PC-9 (cell line): ENCODE data around the gene PRKAG1. TPM values are rescaled to one million over a fixed set of nuclear protein-coding genes. Genes with fewer than 3 reads are reported as not detected.
A peak's percentile ranks its signal among the peaks of the same experiment; 100 is the strongest.

ENCODE experiments used
- BruUV-seq: library from RNA; stranded (reverse); fragments of 400-500 nt; replicated peaks from 2 replicates; lab custom pipeline; 2021; lab: Mats Ljungman, UMichigan
- CTCF ChIA-PET: fragments of 300-600 bp; sonication (Branson Sonifier 250); formaldehyde crosslinking; loops from one replicate; lab custom pipeline; 2022; ENCODE audit warnings: antibody characterized with exemption; lab: Charles Lee
- POLR2A ChIA-PET: fragments of 300-600 bp; sonication (Branson Sonifier 250); formaldehyde crosslinking; loops from one replicate; lab custom pipeline; 2022; ENCODE audit warnings: antibody characterized with exemption; ENCODE audit not compliant: unreplicated experiment; lab: Charles Lee
- DNase-seq, 2 experiments: peaks; one replicate each; pipeline versions ENCODE4 v3.0.0 to v3.0.0-alpha.2; 2015 to 2022; ENCODE audit warnings: mixed read lengths in 1 of 2
- H2AFZ ChIP-seq: fragments of 200-600 bp; sonication (generic); 2 replicates; pipeline ENCODE4 v1.8.1; 2017; ENCODE audit warnings: antibody characterized with exemption
- H3F3A ChIP-seq: fragments of 200-600 bp; sonication (generic); 2 replicates; pipeline ENCODE4 v1.8.1; 2017; ENCODE audit warnings: antibody characterized with exemption, mild to moderate bottlenecking, low read depth; ENCODE audit not compliant: insufficient read depth
- H3K27ac ChIP-seq: fragments of 200-600 bp; sonication (generic); 2 replicates; pipeline ENCODE4 v1.6.1; 2016; ENCODE audit warnings: mixed run types
- H3K27me3 ChIP-seq: fragments of 200-600 bp; sonication (generic); 2 replicates; pipeline ENCODE4 v1.6.1; 2016; ENCODE audit warnings: low read depth, mixed run types; ENCODE audit not compliant: insufficient read depth
- H3K36me3 ChIP-seq: fragments of 200-600 bp; sonication (generic); 2 replicates; pipeline ENCODE4 v1.6.1; 2016; ENCODE audit warnings: low read depth, mixed run types
- H3K4me1 ChIP-seq: fragments of 200-600 bp; sonication (generic); replicated peaks from 2 replicates; pipeline ENCODE4 v1.6.1; 2016; ENCODE audit warnings: mixed run types; ENCODE audit not compliant: insufficient read depth
- H3K4me2 ChIP-seq: fragments of 200-600 bp; sonication (generic); 2 replicates; pipeline ENCODE4 v1.6.1; 2017; ENCODE audit warnings: mixed run types
- H3K4me3 ChIP-seq: fragments of 200-600 bp; sonication (generic); 2 replicates; pipeline ENCODE4 v1.6.1; 2016; ENCODE audit warnings: mixed run types
- H3K79me2 ChIP-seq: fragments of 200-600 bp; sonication (generic); 2 replicates; pipeline ENCODE4 v1.6.1; 2017; ENCODE audit warnings: low read depth, mixed run types
- H3K9me2 ChIP-seq: fragments of 200-600 bp; sonication (generic); 2 replicates; pipeline ENCODE4 v1.8.1; 2017; ENCODE audit warnings: mild to moderate bottlenecking; ENCODE audit not compliant: insufficient read depth
- H3K9me3 ChIP-seq: fragments of 200-600 bp; sonication (generic); 2 replicates; pipeline ENCODE4 v1.8.1; 2016; ENCODE audit warnings: low read depth; ENCODE audit not compliant: insufficient read depth
- H4K20me1 ChIP-seq: fragments of 200-600 bp; sonication (generic); 2 replicates; pipeline ENCODE4 v1.8.1; 2017; ENCODE audit not compliant: insufficient read depth
- EZH2 ChIP-seq: fragments of 200-600 bp; sonication (generic); IDR thresholded peaks from 2 replicates; pipeline ENCODE4 v1.8.0; 2017; ENCODE audit warnings: antibody characterized with exemption, low read depth
- intact Hi-C: fragments of 100-400 bp; cut with micrococcal nuclease; formaldehyde crosslinking; loops from one replicate; pipeline ENCODE4 v1.10.0; 2022; ENCODE audit not compliant: unreplicated experiment
- total RNA-seq: library from RNA; stranded (reverse); gene quantifications from 2 replicates; pipeline ENCODE4 v1.2.3, GENCODE V29; 2021
- TF ChIP-seq, protein P1 (sequence below): fragments of 200-600 bp; sonication (generic); conservative IDR thresholded peaks from 2 replicates; pipeline ENCODE4 v1.6.1; 2017; ENCODE audit warnings: mixed run types, antibody characterized with exemption, mild to moderate bottlenecking, moderate library complexity

Gene PRKAG1
- total RNA-seq, 1 experiment from 2014 or later, result 53.6 TPM

DNA sequence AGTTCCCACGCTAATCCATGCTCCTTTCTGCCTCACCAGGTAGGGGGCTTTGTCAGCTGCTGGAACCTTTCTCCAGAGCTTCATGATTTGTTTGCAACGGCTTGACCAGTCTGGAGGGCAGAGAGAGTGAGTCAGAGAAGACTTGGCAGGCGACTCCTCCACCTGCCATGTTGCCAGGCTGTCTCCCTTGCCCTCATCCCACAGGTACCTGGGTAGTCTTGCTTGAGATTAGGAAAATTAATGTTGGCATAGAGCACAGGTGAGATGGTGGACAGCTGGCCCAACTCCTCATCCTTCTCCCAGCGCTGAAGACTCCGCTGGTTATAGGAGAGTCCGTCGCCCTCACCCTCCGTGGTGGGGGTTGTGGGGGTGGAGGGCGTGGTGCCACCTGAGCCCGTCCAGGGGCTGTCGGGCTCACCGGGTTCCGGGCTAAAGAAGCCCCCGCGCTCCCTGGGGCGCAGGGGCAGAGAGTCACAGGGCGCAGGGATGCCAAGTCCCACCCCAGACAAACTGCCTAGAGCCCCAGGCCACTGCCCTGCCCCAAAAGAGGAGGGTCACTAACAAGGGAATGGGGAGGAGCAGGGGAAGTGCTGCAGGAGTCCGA, 23.4 kb upstream of the PRKAG1 start:
- TF ChIP-seq EZH2, result no peak
- TF ChIP-seq, protein P1, sequence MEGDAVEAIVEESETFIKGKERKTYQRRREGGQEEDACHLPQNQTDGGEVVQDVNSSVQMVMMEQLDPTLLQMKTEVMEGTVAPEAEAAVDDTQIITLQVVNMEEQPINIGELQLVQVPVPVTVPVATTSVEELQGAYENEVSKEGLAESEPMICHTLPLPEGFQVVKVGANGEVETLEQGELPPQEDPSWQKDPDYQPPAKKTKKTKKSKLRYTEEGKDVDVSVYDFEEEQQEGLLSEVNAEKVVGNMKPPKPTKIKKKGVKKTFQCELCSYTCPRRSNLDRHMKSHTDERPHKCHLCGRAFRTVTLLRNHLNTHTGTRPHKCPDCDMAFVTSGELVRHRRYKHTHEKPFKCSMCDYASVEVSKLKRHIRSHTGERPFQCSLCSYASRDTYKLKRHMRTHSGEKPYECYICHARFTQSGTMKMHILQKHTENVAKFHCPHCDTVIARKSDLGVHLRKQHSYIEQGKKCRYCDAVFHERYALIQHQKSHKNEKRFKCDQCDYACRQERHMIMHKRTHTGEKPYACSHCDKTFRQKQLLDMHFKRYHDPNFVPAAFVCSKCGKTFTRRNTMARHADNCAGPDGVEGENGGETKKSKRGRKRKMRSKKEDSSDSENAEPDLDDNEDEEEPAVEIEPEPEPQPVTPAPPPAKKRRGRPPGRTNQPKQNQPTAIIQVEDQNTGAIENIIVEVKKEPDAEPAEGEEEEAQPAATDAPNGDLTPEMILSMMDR, result no peak
- no peaks in the 10 kb centered on the region for H3F3A ChIP-seq
- no peaks in the 10 kb centered on the region for H3K79me2 ChIP-seq
- H3K27ac ChIP-seq, result no peak overlapping the region
- no peaks in the 10 kb centered on the region for H3K9me3 ChIP-seq
- H3K4me2 ChIP-seq, result no peak overlapping the region
- no peaks in the 10 kb centered on the region for H3K9me2 ChIP-seq
- no TSS peak for BruUV-seq
- peaks cover 25% of the 10 kb centered on the region for H3K36me3 ChIP-seq
- no peak for DNase-seq
- ChIA-PET CTCF (interaction anchor here (0.6 to 0.7 kb wide), 2 partner anchors 20 to 25 kb away, joined by 3 to 4 read pairs; no protein-coding TSS in a partner anchor), POLR2A (no interaction called here)
- no peaks in the 10 kb centered on the region for H3K4me1 ChIP-seq
- no peak overlapping the region for H2AFZ ChIP-seq
- no peaks in the 10 kb centered on the region; the same call in 1 of the 2 replicates for H4K20me1 ChIP-seq
- no peaks in the 10 kb centered on the region for H3K27me3 ChIP-seq
- H3K4me3 ChIP-seq, result no peak overlapping the region
- intact Hi-C loops, result no loop called here

DNA sequence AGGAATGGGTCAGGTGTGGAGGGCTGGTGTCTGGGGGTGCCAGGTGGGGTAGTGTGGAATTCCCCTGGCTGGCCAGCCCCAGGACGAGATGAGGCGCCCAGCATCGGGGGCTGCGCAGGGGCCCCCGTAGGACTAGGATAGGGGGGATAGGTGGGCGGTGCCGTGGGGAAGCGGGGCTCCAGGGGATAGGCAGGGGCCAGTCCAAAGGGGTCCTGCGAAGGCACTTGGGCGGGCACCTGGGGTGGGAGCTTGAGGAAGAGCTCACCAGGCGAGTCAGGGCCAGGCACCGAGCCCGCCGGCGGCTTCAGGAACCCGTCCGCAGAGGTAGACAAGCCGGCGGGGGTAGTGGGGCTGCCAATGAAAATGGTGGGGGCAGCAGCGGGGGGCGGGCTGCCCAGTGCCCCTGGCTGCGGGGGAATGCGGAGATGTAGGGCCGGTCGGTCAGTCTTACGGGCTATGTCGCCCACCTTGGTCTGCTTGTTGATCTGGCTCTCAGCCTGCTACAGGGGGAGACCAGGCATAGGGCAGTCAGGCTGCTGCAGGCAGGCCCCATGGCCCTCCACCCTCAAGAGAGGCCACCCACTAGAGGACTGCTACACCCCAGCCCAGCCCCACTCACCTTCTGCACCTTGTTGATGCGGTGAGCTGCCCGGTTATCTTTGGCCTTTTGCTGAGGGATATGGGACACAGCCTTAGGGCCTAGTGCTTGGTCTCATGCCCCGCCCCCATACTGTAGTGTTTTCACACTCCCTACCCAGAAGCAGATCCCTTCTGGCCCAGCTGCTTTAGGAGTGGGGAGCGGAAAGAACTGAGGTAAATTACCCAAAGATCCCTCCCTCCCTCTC, 22.7 kb upstream of the PRKAG1 start:
- CTCF ChIA-PET, result interaction anchor here (0.6 to 0.7 kb wide), 2 partner anchors 19 to 26 kb away, joined by 3 to 4 read pairs; no protein-coding TSS in a partner anchor
- intact Hi-C loops, result no loop called here
- H2AFZ ChIP-seq, result no peak overlapping the region
- no TSS peak for BruUV-seq
- no peak overlapping the region for H3K4me2 ChIP-seq
- H3K79me2 ChIP-seq, result no peaks in the 10 kb centered on the region
- TF ChIP-seq, protein P1, result no peak
- no peak for TF ChIP-seq EZH2
- H3K4me1 ChIP-seq, result no peaks in the 10 kb centered on the region
- no peaks in the 10 kb centered on the region for H3K27me3 ChIP-seq
- peaks cover 29% of the 10 kb centered on the region for H3K36me3 ChIP-seq
- H3K9me2 ChIP-seq, result no peaks in the 10 kb centered on the region
- DNase-seq, result peak in 1 of 2 experiments; percentile 30
- no peaks in the 10 kb centered on the region for H3F3A ChIP-seq
- H4K20me1 ChIP-seq, result peaks cover under 1% of the 10 kb centered on the region
- no peak overlapping the region for H3K4me3 ChIP-seq
- no peaks in the 10 kb centered on the region for H3K9me3 ChIP-seq
- POLR2A ChIA-PET, result no interaction called here
- no peak overlapping the region for H3K27ac ChIP-seq

DNA sequence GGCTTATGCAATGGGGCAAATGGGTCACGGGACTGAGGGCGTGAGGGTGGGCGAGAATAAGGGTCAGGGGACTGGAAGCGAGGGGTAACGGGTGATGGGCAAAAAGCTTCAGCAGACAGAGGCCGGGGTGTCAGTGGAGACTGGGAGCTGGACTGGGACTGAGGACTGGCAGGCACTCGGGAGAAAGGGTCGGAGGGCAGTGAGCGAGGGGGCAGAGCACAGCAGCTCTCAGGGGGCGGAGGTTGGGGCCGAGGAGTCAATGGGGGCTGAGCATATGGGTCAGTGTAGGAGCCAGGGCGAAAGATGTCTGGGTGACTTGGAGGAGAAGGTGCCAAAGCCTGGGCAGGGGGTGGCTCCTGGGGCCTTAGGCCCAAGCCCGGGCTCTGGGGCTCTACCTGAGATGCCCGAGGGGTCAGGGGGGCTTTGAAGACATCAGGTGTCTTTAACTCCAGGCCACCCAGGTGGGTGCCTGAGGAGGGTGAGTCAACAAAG, 21.8 kb upstream of the PRKAG1 start:
- CTCF ChIA-PET, result no interaction called here
- H3K27ac ChIP-seq, result no peak overlapping the region
- H3F3A ChIP-seq, result no peaks in the 10 kb centered on the region
- TF ChIP-seq EZH2, result no peak
- TF ChIP-seq, protein P1, result no peak
- no peaks in the 10 kb centered on the region for H3K4me1 ChIP-seq
- H3K79me2 ChIP-seq, result no peaks in the 10 kb centered on the region
- no peak overlapping the region for H3K4me3 ChIP-seq
- peaks cover 9% of the 10 kb centered on the region for H4K20me1 ChIP-seq
- no peak for DNase-seq
- H3K9me3 ChIP-seq, result no peaks in the 10 kb centered on the region
- no peaks in the 10 kb centered on the region for H3K27me3 ChIP-seq
- H2AFZ ChIP-seq, result no peak overlapping the region
- no TSS peak for BruUV-seq
- POLR2A ChIA-PET, result no interaction called here
- no peaks in the 10 kb centered on the region for H3K9me2 ChIP-seq
- no peak overlapping the region for H3K4me2 ChIP-seq
- intact Hi-C loops, result no loop called here
- H3K36me3 ChIP-seq, result peaks cover 29% of the 10 kb centered on the region
